Erythroblast (primary cell): ENCODE data around the gene NFIB.

ENCODE experiments used
- GATA1 ChIP-seq: IDR thresholded peaks from 2 replicates; pipeline ENCODE4 v1.6.1; 2011; ENCODE audit warnings: low read depth, mild to moderate bottlenecking, control low read depth, low read length, moderate library complexity
- POLR2A ChIP-seq: IDR thresholded peaks from 2 replicates; pipeline ENCODE4 v1.6.1; 2011; ENCODE audit warnings: mild to moderate bottlenecking, low read length

- TF ChIP-seq POLR2A (no peak), GATA1 (no peak)
These were observed 280.9 kb downstream of the NFIB start for GRCh38 chr9:14033067-14033466.
